ENCODE results near the gene IRF2BPL. TPM values are rescaled to one million over a fixed set of nuclear protein-coding genes. Genes with fewer than 3 reads are reported as not detected.

IRF2BPL gene
- total and polyA plus RNA-seq, 9 of the 15 experiments (the other 6 are each of a cell fraction or from before 2014, with no cell fraction given): 0.52 to 21.6 (median 2.5) TPM

GRCh38 chr14:77040059-77040740 is 11.7 kb upstream of the IRF2BPL start (continued):
- TF ChIP-seq CBX5 (IDR thresholded peaks at IDR 0.05; ENCODE audit: borderline replicate concordance, low read depth): no peak
- TF ChIP-seq MCM7 (IDR thresholded peaks at IDR 0.05): no peak
- no peak for TF ChIP-seq FIP1L1 (IDR thresholded peaks at IDR 0.05; ENCODE audit: low read depth, low read length, poor library complexity, severe bottlenecking)
- TF ChIP-seq POLR2AphosphoS2 (IDR thresholded peaks at IDR 0.05; ENCODE audit: low read length): no peak
- no peak for TF ChIP-seq ESRRB (CRISPR knock-in tag; IDR thresholded peaks at IDR 0.05; ENCODE audit: borderline replicate concordance)
- TF ChIP-seq RBM17 (IDR thresholded peaks at IDR 0.05; ENCODE audit: borderline replicate concordance, low read depth, low read length): no peak
- 0 out of 2 replicates have a peak, but pooled peaks have one; percentile 6 for TF ChIP-seq HCFC1 (IDR thresholded peaks at IDR 0.05; ENCODE audit: low read depth, low read length)
- TF ChIP-seq SAFB (IDR thresholded peaks at IDR 0.05; ENCODE audit: borderline replicate concordance, low read depth, low read length): no peak
- TF ChIP-seq GTF2F1 (IDR thresholded peaks at IDR 0.05; ENCODE audit: low read depth, low read length): no peak
- peak; percentile 75 for TF ChIP-seq NCOA1 (IDR thresholded peaks at IDR 0.05; ENCODE audit: low read depth)
- no peak for TF ChIP-seq SAFB2 (IDR thresholded peaks at IDR 0.05; ENCODE audit: borderline replicate concordance, low read depth, low read length, severe bottlenecking)
- TF ChIP-seq CREBBP (IDR thresholded peaks at IDR 0.05; ENCODE audit: low read depth, low read length): no peak
- TF ChIP-seq CTCF (IDR thresholded peaks at IDR 0.05 in 2 of 3, conservative IDR thresholded peaks at IDR 0.05 in 1 of 3; ENCODE audit: insufficient read depth in 2 of 3, low read depth in 1 of 3, low read length in 3 of 3): no peak
- TF ChIP-seq CBX1 (IDR thresholded peaks at IDR 0.05; ENCODE audit: low read depth): no peak
- TF ChIP-seq ZNF408 (CRISPR knock-in tag; IDR thresholded peaks at IDR 0.05; ENCODE audit: low read depth): no peak
- TF ChIP-seq JUN (IDR thresholded peaks at IDR 0.05; ENCODE audit: borderline replicate concordance, low read depth, low read length): no peak
- TF ChIP-seq JUN (CRISPR knock-in tag; IDR thresholded peaks at IDR 0.05; ENCODE audit: borderline replicate concordance): no peak
- TF ChIP-seq CC2D1A (IDR thresholded peaks at IDR 0.05): peak; percentile 71; the same call in 1 of the 2 replicates
- no peak for TF ChIP-seq SREBF2 (CRISPR knock-in tag; IDR thresholded peaks at IDR 0.05)
- no peak for TF ChIP-seq HES1 (IDR thresholded peaks at IDR 0.05; ENCODE audit: low read depth)
- TF ChIP-seq TEAD2 (tag; IDR thresholded peaks at IDR 0.05): no peak
- TF ChIP-seq TAF1 (IDR thresholded peaks at IDR 0.05; ENCODE audit: control insufficient read depth, extremely low read depth, insufficient read depth, low read length, severe bottlenecking): peak; percentile 68
- TF ChIP-seq HDAC8 (tag; IDR thresholded peaks at IDR 0.05): no peak
- no peak for TF ChIP-seq ZNF140 (CRISPR knock-in tag; IDR thresholded peaks at IDR 0.05)
- no peak for TF ChIP-seq STAG1 (CRISPR knock-in tag; IDR thresholded peaks at IDR 0.05; ENCODE audit: borderline replicate concordance)
- no peak; the same call in 1 of the 2 replicates for TF ChIP-seq ZKSCAN1 (IDR thresholded peaks at IDR 0.05; ENCODE audit: low read depth, low read length)
- no peak for TF ChIP-seq HOXB6 (CRISPR knock-in tag; IDR thresholded peaks at IDR 0.05; ENCODE audit: borderline replicate concordance)
- TF ChIP-seq PYGO2 (tag; IDR thresholded peaks at IDR 0.05): no peak
- TF ChIP-seq ZNF134 (CRISPR knock-in tag; conservative IDR thresholded peaks at IDR 0.05): no peak

Measured in K562 (cell line).